Left lung (tissue), 10 donors: ENCODE data around the gene ALDH16A1. TPM values are rescaled to one million over a fixed set of nuclear protein-coding genes. Genes with fewer than 3 reads are reported as not detected.

Experiments
- ATAC-seq: fragments of 200-7000 bp; cut with Tn5 transposase; one replicate; pipeline ENCODE4 v1.9.1; 2020; ENCODE audit warnings: moderate library complexity
- DNase-seq, 4 donors: peaks; one replicate each; pipeline ENCODE4 v3.0.0-alpha.2; 2013 to 2020
- H3K27ac ChIP-seq, 2 donors: fragments of 200-600 bp; sonication (generic) in 1 of 2; one replicate each; pipeline versions ENCODE4 v1.5.0 to v1.8.0; 2020 to 2021
- H3K27me3 ChIP-seq, 2 donors: fragments of 200-600 bp; sonication (generic) in 1 of 2; one replicate each; pipeline versions ENCODE4 v1.5.0 to v1.8.0; 2020 to 2021
- H3K36me3 ChIP-seq, 2 donors: fragments of 200-600 bp; sonication (generic) in 1 of 2; one replicate each; pipeline versions ENCODE4 v1.5.0 to v1.8.0; 2020 to 2021
- H3K4me1 ChIP-seq, 2 donors: fragments of 200-600 bp; one replicate each; pipeline ENCODE4 v1.8.0; 2021
- H3K4me3 ChIP-seq, 2 donors: fragments of 200-600 bp; sonication (generic) in 1 of 2; one replicate each; pipeline versions ENCODE4 v1.5.0 to v1.8.0; 2020 to 2021; ENCODE audit warnings: mild to moderate bottlenecking in 1 of 2
- H3K9me3 ChIP-seq, 2 donors: fragments of 200-600 bp; sonication (generic) in 1 of 2; one replicate each; pipeline versions ENCODE4 v1.5.0 to v1.8.0; 2020 to 2021
- intact Hi-C, 2 donors: fragments of 100-400 bp; cut with DNase I; formaldehyde crosslinking; loops; one replicate each; pipeline versions ENCODE4 v1.11.2 to v1.14.2; 2022
- polyA plus RNA-seq, 6 donors: library from polyadenylated mRNA; unstranded; fragments of 120-200 nt; gene quantifications; one replicate each; pipeline ENCODE4 v1.2.1, GENCODE V29; 2013; ENCODE audit not compliant: insufficient read length in 6 of 6
- total RNA-seq, 2 donors: library from RNA; stranded (reverse); fragmentation: NEBNext Ultra II Directional; extraction: Animal tissue kit (Norgen Biotek cat#: 25700); gene quantifications; one replicate each; pipeline ENCODE4 v1.2.1, GENCODE V29; 2021
- TF ChIP-seq, protein P1 (sequence below), 2 donors: fragments of 200-600 bp; sonication (generic) in 1 of 2; IDR thresholded peaks; one replicate each; pipeline versions ENCODE4 v1.5.0 to v1.8.0; 2021; ENCODE audit warnings: antibody characterized with exemption in 2 of 2
- donor health status: DM: no; HTN: yes; CAD: no.
- donor health status: DM: no; HTN: no; CAD: no.

ALDH16A1 gene
- total and polyA plus RNA-seq, 8 donors: 12.6 to 54.2 (median 18.1) TPM

DNA sequence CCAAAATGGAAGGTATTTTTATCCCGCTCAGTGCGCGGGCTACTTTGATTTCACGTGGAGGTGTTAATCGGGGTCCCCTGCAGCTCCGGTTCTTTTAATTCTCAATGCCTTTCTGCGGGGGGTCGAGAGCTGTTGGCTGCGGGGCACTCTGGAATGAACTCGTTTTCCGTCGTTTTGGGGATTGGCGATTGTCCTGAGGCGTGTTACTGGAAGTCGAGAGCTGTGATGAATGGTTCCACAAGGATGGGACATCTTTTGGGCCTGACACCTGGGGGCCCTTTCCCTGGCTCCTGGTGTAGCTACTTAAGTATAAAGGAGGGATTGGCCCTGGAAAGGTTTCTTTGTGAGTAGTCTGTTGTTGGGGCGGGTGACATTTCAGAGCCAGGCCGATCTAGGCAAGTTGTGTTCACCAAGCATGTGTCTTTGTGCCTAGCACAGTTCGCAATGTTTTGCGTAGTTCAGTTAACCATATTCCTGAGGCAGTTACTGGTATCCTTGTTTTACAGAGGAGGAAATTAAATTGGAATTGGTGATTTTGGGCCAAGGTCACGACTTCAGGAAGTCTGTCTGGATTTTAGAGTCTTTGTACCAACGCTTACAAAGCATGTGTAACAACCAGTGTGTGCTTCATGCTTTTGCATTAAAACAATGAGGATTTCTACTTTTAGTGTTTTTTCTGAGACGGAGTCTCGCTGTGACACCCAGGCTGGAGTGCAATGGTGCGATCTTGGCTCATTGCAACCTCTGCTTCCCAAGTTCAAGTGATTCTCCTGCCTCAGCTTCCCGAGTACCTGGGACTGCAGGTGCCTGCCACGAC is 35.2 kb downstream of the ALDH16A1 start:
- no peak for ATAC-seq
- TF ChIP-seq, protein P1, sequence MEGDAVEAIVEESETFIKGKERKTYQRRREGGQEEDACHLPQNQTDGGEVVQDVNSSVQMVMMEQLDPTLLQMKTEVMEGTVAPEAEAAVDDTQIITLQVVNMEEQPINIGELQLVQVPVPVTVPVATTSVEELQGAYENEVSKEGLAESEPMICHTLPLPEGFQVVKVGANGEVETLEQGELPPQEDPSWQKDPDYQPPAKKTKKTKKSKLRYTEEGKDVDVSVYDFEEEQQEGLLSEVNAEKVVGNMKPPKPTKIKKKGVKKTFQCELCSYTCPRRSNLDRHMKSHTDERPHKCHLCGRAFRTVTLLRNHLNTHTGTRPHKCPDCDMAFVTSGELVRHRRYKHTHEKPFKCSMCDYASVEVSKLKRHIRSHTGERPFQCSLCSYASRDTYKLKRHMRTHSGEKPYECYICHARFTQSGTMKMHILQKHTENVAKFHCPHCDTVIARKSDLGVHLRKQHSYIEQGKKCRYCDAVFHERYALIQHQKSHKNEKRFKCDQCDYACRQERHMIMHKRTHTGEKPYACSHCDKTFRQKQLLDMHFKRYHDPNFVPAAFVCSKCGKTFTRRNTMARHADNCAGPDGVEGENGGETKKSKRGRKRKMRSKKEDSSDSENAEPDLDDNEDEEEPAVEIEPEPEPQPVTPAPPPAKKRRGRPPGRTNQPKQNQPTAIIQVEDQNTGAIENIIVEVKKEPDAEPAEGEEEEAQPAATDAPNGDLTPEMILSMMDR (IDR thresholded peaks at IDR 0.05): no peak
- Histone ChIP-seq H3K9me3 (no peaks in the 10 kb centered on the region), H3K4me3 (peak overlapping the region; percentile 93 to 96), H3K4me1 (peaks cover 19 to 40% of the 10 kb centered on the region in 2 donors), H3K36me3 (peaks cover 0 to 50% of the 10 kb centered on the region in 2 donors), H3K27ac (peak overlapping the region; percentile 79 to 93), H3K27me3 (no peaks in the 10 kb centered on the region)
- no peak for DNase-seq
- intact Hi-C loops: no loop called here

DNA sequence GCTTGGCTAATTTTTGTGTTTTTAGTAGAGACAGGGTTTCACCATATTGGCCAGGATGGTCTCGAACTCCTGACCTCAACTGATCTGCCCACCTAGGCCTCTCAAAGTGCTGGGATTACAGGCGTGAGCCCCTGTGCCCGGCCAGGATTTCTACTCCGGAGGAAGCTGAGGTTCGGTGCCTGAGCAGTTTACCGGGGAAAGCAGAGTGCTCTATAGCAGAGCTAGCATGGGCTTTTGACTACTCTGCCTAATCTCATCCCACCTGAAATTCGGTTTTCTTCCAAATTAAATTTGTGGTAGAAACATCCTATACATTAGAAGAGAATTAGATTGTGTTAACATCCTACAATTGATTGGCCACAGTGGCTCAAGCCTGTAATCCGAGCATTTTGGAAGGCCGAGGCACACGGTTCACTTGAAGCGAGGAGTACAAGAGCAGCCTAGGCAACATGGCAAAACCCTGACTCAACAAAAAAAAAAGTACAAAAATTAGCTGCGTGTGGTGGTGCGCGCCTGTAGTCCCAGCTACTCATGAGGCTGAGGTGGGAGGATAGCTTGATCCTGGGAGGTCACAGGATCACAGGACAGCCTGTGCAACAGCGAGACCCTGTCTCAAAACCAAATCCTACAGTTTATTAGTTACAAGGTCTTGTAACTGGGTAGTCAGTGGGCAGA is 36.0 kb downstream of the ALDH16A1 start:
- intact Hi-C loops: no loop called here
- no peaks in the 10 kb centered on the region for H3K9me3 ChIP-seq
- peak overlapping the region; percentile 93 to 96 for H3K4me3 ChIP-seq
- peaks cover 0 to 52% of the 10 kb centered on the region in 2 donors for H3K36me3 ChIP-seq
- H3K27me3 ChIP-seq: no peaks in the 10 kb centered on the region
- ATAC-seq (no peak), DNase-seq (no peak)
- H3K4me1 ChIP-seq: peaks cover 19 to 40% of the 10 kb centered on the region in 2 donors
- TF ChIP-seq, protein P1 (IDR thresholded peaks at IDR 0.05): no peak
- peak overlapping the region; percentile 0 to 93 for H3K27ac ChIP-seq

DNA sequence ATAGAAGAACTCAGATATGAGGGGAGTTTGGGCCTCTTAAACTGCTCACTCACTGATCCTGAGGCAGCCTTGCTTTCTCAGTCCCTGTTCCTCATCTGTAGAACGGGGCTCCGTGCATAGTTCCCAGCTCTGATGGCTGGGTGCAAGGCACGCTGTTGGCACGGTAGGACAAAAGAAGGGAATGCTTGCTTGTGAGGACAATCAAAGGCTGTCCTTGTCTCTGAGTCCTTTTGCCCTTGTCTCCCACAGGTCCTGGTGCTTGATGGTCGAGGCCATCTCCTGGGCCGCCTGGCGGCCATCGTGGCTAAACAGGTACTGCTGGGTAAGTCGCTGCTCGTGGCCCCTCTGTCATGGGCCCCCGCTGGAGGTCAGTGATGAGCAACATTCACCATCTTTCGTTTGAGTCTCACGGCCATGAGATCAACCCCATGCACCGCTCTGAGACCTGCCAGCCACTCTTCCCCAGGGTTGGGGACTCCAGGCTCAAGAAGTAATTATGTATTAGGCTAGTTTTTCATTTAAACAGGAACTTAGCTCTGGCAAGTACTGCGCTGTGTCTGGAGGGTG is 36.7 kb downstream of the ALDH16A1 start:
- DNase-seq (no peak), ATAC-seq (no peak)
- H3K4me3 ChIP-seq: peak overlapping the region in 1 of 2 donors; percentile 96
- H3K4me1 ChIP-seq: peaks cover 19 to 40% of the 10 kb centered on the region in 2 donors
- TF ChIP-seq, protein P1 (IDR thresholded peaks at IDR 0.05): no peak
- no peaks in the 10 kb centered on the region for H3K9me3 ChIP-seq
- intact Hi-C loops: no loop called here
- peaks cover 0 to 52% of the 10 kb centered on the region in 2 donors for H3K36me3 ChIP-seq
- no peaks in the 10 kb centered on the region for H3K27me3 ChIP-seq
- peak overlapping the region; percentile 19 to 93 for H3K27ac ChIP-seq

DNA sequence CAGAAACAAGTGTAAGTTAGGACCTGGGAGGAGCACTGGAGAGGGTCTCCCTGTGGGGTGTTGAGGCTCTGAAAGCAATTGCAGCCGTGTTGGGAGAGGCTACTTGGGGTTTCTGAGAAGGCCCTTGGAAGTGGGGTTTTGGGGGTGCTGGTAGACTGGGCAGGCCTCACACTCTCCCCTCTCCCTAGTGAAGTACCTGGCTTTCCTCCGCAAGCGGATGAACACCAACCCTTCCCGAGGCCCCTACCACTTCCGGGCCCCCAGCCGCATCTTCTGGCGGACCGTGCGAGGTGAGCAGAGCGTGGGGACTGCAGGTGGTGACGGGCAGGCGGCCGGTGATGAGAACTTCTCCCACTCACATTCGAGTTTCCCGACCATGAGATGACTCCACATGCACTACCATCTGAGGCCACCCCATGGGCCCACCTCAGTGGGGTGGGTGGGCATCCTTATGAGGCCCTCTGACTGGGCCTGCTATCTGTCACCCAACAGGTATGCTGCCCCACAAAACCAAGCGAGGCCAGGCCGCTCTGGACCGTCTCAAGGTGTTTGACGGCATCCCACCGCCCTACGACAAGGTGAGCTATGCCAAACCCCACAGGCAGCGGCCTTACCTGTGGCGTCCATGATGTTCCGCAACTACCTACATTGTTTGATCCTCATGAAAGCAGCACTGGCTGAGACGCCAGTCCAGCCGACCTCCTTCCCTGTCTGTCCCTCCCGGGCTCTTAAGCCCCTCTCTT is 37.4 kb downstream of the ALDH16A1 start:
- intact Hi-C loops: no loop called here
- Histone ChIP-seq H3K27ac (peak overlapping the region; percentile 19 to 55), H3K27me3 (no peaks in the 10 kb centered on the region), H3K36me3 (peaks cover 0 to 52% of the 10 kb centered on the region in 2 donors), H3K4me1 (peaks cover 19 to 40% of the 10 kb centered on the region in 2 donors), H3K4me3 (peak overlapping the region in 1 of 2 donors; percentile 96), H3K9me3 (no peaks in the 10 kb centered on the region)
- DNase-seq (no peak), ATAC-seq (no peak)
- TF ChIP-seq, protein P1 (IDR thresholded peaks at IDR 0.05): no peak
